ENCODE data around the gene RSF1. TPM values are rescaled to one million over a fixed set of nuclear protein-coding genes. Genes with fewer than 3 reads are reported as not detected.
A peak's percentile ranks its signal among the peaks of the same experiment; 100 is the strongest.

RSF1 gene
- total RNA-seq, 1 experiment from 2014 or later: 62.0 TPM

GRCh38 chr11:77705876-77706579, 114.5 kb downstream of the RSF1 start:
- no peaks in the 10 kb centered on the region for H3K27me3 Mint-ChIP-seq (ENCODE audit: insufficient read depth, unreplicated experiment)
- H3K27ac Mint-ChIP-seq (ENCODE audit: low read depth, unreplicated experiment): peak overlapping the region; percentile 73
- peaks cover 6% of the 10 kb centered on the region for H3K4me1 Mint-ChIP-seq (ENCODE audit: insufficient read depth, unreplicated experiment)
- POLR2A ChIA-PET: no interaction called here
- no peak for DNase-seq (ENCODE audit: unreplicated experiment)
- no peaks in the 10 kb centered on the region for H3K9me3 Mint-ChIP-seq (ENCODE audit: unreplicated experiment)
- BruUV-seq (replicated peaks): no TSS peak
- H3K36me3 Mint-ChIP-seq (ENCODE audit: insufficient read depth, unreplicated experiment): peaks cover 24% of the 10 kb centered on the region
- no peak overlapping the region for H3K4me3 Mint-ChIP-seq (ENCODE audit: unreplicated experiment)
- TF ChIP-seq CTCF (IDR thresholded peaks at IDR 0.05; ENCODE audit: unreplicated experiment): no peak
- intact Hi-C loops (cut with micrococcal nuclease): no loop called here
- CTCF ChIA-PET: interaction anchor here (0.6 to 0.7 kb wide), 3 partner anchors 463 to 1549 kb away, joined by 3 read pairs; no protein-coding TSS in a partner anchor

- Mint-ChIP-seq H3K4me1 (ENCODE audit: insufficient read depth, unreplicated experiment) (peaks cover 3% of the 10 kb centered on the region), H3K36me3 (ENCODE audit: insufficient read depth, unreplicated experiment) (peaks cover 24% of the 10 kb centered on the region), H3K4me3 (ENCODE audit: unreplicated experiment) (no peak overlapping the region), H3K27ac (ENCODE audit: low read depth, unreplicated experiment) (peak overlapping the region; percentile 73), H3K27me3 (ENCODE audit: insufficient read depth, unreplicated experiment) (no peaks in the 10 kb centered on the region), H3K9me3 (ENCODE audit: unreplicated experiment) (no peaks in the 10 kb centered on the region)
- ChIA-PET CTCF (interaction anchor here (0.6 kb wide), 1 partner anchor 234 kb away, joined by 3 read pairs; no protein-coding TSS in a partner anchor), POLR2A (no interaction called here)
- TF ChIP-seq CTCF (IDR thresholded peaks at IDR 0.05; ENCODE audit: unreplicated experiment): no peak
- peak; percentile 59 for DNase-seq (ENCODE audit: unreplicated experiment)
- intact Hi-C loops (cut with micrococcal nuclease): no loop called here
- BruUV-seq (replicated peaks): no TSS peak
These were observed 115.2 kb downstream of the RSF1 start for GRCh38 chr11:77705195-77705875.

GRCh38 chr11:77704029-77704428, 116.5 kb downstream of the RSF1 start:
- peaks cover 25% of the 10 kb centered on the region for H3K36me3 Mint-ChIP-seq (ENCODE audit: insufficient read depth, unreplicated experiment)
- DNase-seq (ENCODE audit: unreplicated experiment): no peak
- H3K4me1 Mint-ChIP-seq (ENCODE audit: insufficient read depth, unreplicated experiment): no peaks in the 10 kb centered on the region
- no peak overlapping the region for H3K27ac Mint-ChIP-seq (ENCODE audit: low read depth, unreplicated experiment)
- BruUV-seq (replicated peaks): no TSS peak
- no peaks in the 10 kb centered on the region for H3K9me3 Mint-ChIP-seq (ENCODE audit: unreplicated experiment)
- ChIA-PET CTCF (interaction anchor here (0.6 kb wide), 1 partner anchor 26 kb away, joined by 3 read pairs; no protein-coding TSS in a partner anchor), POLR2A (interaction anchor here (1.0 kb wide), 1 partner anchor 44 kb away, joined by 4 read pairs; no protein-coding TSS in a partner anchor)
- intact Hi-C loops (cut with micrococcal nuclease): no loop called here
- no peak for TF ChIP-seq CTCF (IDR thresholded peaks at IDR 0.05; ENCODE audit: unreplicated experiment)
- H3K4me3 Mint-ChIP-seq (ENCODE audit: unreplicated experiment): no peak overlapping the region
- no peaks in the 10 kb centered on the region for H3K27me3 Mint-ChIP-seq (ENCODE audit: insufficient read depth, unreplicated experiment)

GRCh38 chr11:77699425-77699824, 121.1 kb downstream of the RSF1 start:
- intact Hi-C loops (cut with micrococcal nuclease): no loop called here
- H3K9me3 Mint-ChIP-seq (ENCODE audit: unreplicated experiment): no peaks in the 10 kb centered on the region
- DNase-seq (ENCODE audit: unreplicated experiment): no peak
- BruUV-seq (replicated peaks): no TSS peak
- peaks cover 49% of the 10 kb centered on the region for H3K36me3 Mint-ChIP-seq (ENCODE audit: insufficient read depth, unreplicated experiment)
- H3K4me1 Mint-ChIP-seq (ENCODE audit: insufficient read depth, unreplicated experiment): no peaks in the 10 kb centered on the region
- no peak overlapping the region for H3K27ac Mint-ChIP-seq (ENCODE audit: low read depth, unreplicated experiment)
- ChIA-PET CTCF (no interaction called here), POLR2A (interaction anchor here (0.7 kb wide), 1 partner anchor 36 kb away, joined by 3 read pairs; no protein-coding TSS in a partner anchor)
- no peak overlapping the region for H3K4me3 Mint-ChIP-seq (ENCODE audit: unreplicated experiment)
- no peak for TF ChIP-seq CTCF (IDR thresholded peaks at IDR 0.05; ENCODE audit: unreplicated experiment)
- no peaks in the 10 kb centered on the region for H3K27me3 Mint-ChIP-seq (ENCODE audit: insufficient read depth, unreplicated experiment)
